Esophagus squamous epithelium (tissue), 5 donors: Measurements from ENCODE around the gene MGAT1. TPM values are rescaled to one million over a fixed set of nuclear protein-coding genes. Genes with fewer than 3 reads are reported as not detected.
"Not testable (repeated sequence)": the region's sequence is repeated elsewhere in the genome, so short reads cannot be mapped to it uniquely, and the experiment has no call there.

ENCODE experiments used
- DNase-seq: peaks from one replicate; lab custom pipeline; 2025; lab: John Stamatoyannopoulos, UW
- H3K27ac ChIP-seq, 4 donors: fragments of 200-600 bp; sonication (generic); one replicate each; pipeline ENCODE4 v1.5.1; 2016 to 2019; ENCODE audit warnings: mild to moderate bottlenecking in 1 of 4
- H3K27me3 ChIP-seq, 4 donors: fragments of 200-600 bp; sonication (generic); 1 replicate in 3 of 4; 2 replicates in 1 of 4; pipeline versions ENCODE4 v1.5.1 to v1.6.0; 2017 to 2021; ENCODE audit warnings: antibody characterized with exemption in 1 of 4
- H3K36me3 ChIP-seq, 3 donors: fragments of 200-600 bp; sonication (generic); one replicate each; pipeline ENCODE4 v1.5.1; 2016 to 2019
- H3K4me1 ChIP-seq, 3 donors: fragments of 200-600 bp; sonication (generic); one replicate each; pipeline ENCODE4 v1.5.1; 2017 to 2019
- H3K4me3 ChIP-seq, 4 donors: fragments of 200-600 bp; sonication (generic); 1 replicate in 3 of 4; 2 replicates in 1 of 4; pipeline ENCODE4 v1.5.1; 2016 to 2019; ENCODE audit warnings: mild to moderate bottlenecking in 2 of 4, moderate library complexity in 1 of 4
- H3K9me3 ChIP-seq, 3 donors: fragments of 200-600 bp; sonication (generic); one replicate each; pipeline ENCODE4 v1.5.1; 2016 to 2019
- CTCF ChIP-seq, 6 experiments: fragments of 450-650 bp in 4 of 6; fragments of 200-600 bp in 2 of 6; sonication (generic) in 2 of 6; IDR thresholded peaks; one replicate each; pipeline ENCODE4 v1.5.1; 2016 to 2019; ENCODE audit warnings: antibody characterized with exemption in 6 of 6, mild to moderate bottlenecking in 4 of 6, moderate library complexity in 4 of 6
- POLR2A ChIP-seq, 4 donors: fragments of 450-650 bp; IDR thresholded peaks; one replicate each; pipeline ENCODE4 v1.6.1; 2017; ENCODE audit warnings: antibody characterized with exemption in 4 of 4, mild to moderate bottlenecking in 4 of 4, moderate library complexity in 3 of 4
- WGBS, 2 donors: methylation state at CpG; one replicate each; pipeline ENCODE4 v1.1.5; 2018; 5-methylcytosine and 5-hydroxymethylcytosine counted together
- intact Hi-C: fragments of 100-400 bp; cut with DNase I; formaldehyde crosslinking; loops from one replicate; pipeline ENCODE4 v1.15.0; 2022
- total RNA-seq, 4 donors: library from RNA; depleted of rRNA; stranded (reverse); fragments of >200 nt; gene quantifications; one replicate each; pipeline ENCODE4 v1.1.0, GENCODE V29; 2016
- donor health status: DM: yes; HTN: yes; CAD: no.

The MGAT1 gene
- total RNA-seq, 4 donors from 2014 or later = 62.6 to 163 (median 111) TPM

- H3K4me1 ChIP-seq = peaks cover 33 to 72% (median 40%) of the 10 kb centered on the region in 3 donors
- peak; percentile 37 for DNase-seq
These were observed 27.9 kb upstream of the MGAT1 start for GRCh38 chr5:180830253-180831138.

GRCh38 chr5:180829726-180830125, 27.1 kb upstream of the MGAT1 start:
- DNase-seq = no peak
- no peak for TF ChIP-seq CTCF (IDR thresholded peaks at IDR 0.05)
- no peak for TF ChIP-seq POLR2A (IDR thresholded peaks at IDR 0.05)
- H3K4me3 ChIP-seq = peak overlapping the region in 3 of 4 donors; percentile 80 to 97 (median 83)
- intact Hi-C loops = no loop called here
- H3K27me3 ChIP-seq = no peaks in the 10 kb centered on the region
- peaks cover 0 to 18% (median 0%) of the 10 kb centered on the region in 3 donors for H3K36me3 ChIP-seq
- H3K4me1 ChIP-seq = peaks cover 41 to 80% (median 48%) of the 10 kb centered on the region in 3 donors
- 93 to 98% methylated on average over 5 of the region's 5 CpGs for WGBS, 2 donors
- peak overlapping the region; percentile 96 to 99 (median 98) for H3K27ac ChIP-seq
- H3K9me3 ChIP-seq = no peaks in the 10 kb centered on the region

More at GRCh38 chr5:180830253-180831138, 27.9 kb upstream of the MGAT1 start:
- intact Hi-C loops = no loop called here
- H3K36me3 ChIP-seq = peaks cover 0 to 26% (median 0%) of the 10 kb centered on the region in 3 donors
- H3K27me3 ChIP-seq = no peaks in the 10 kb centered on the region
- no peaks in the 10 kb centered on the region for H3K9me3 ChIP-seq
- H3K27ac ChIP-seq = peak overlapping the region; percentile 96 to 99 (median 98)
- peak overlapping the region; percentile 80 to 97 (median 87) for H3K4me3 ChIP-seq
- TF ChIP-seq CTCF (IDR thresholded peaks at IDR 0.05) (no peak), POLR2A (IDR thresholded peaks at IDR 0.05) (peak in 2 of 4 donors; percentile 43 to 47)
- 7 to 22% methylated on average over 13 to 22 of the region's 35 CpGs for WGBS, 2 donors

GRCh38 chr5:180828756-180829531, 26.3 kb upstream of the MGAT1 start:
- H3K27me3 ChIP-seq, intact Hi-C loops, H3K4me3 ChIP-seq, H3K9me3 ChIP-seq, DNase-seq: not testable (repeated sequence)
- Histone ChIP-seq H3K4me1 (peaks cover 41 to 80% (median 50%) of the 10 kb centered on the region in 3 donors), H3K36me3 (peaks cover 0 to 12% (median 0%) of the 10 kb centered on the region in 3 donors), H3K27ac (peak overlapping the region in 2 of 4 donors; percentile 96 to 99)
- 91 to 93% methylated on average over 13 of the region's 13 CpGs for WGBS, 2 donors

GRCh38 chr5:180827374-180827773, 24.8 kb upstream of the MGAT1 start:
- peak overlapping the region; percentile 59 to 84 (median 76) for H3K27ac ChIP-seq
- H3K36me3 ChIP-seq = peaks cover 0 to 12% (median 0%) of the 10 kb centered on the region in 3 donors
- 10 to 77% methylated on average over 1 to 4 of the region's 7 CpGs for WGBS, 2 donors
- H3K4me1 ChIP-seq = peaks cover 36 to 74% (median 42%) of the 10 kb centered on the region in 3 donors
- intact Hi-C loops, H3K27me3 ChIP-seq, DNase-seq, H3K4me3 ChIP-seq, H3K9me3 ChIP-seq: not testable (repeated sequence)
- TF ChIP-seq CTCF (IDR thresholded peaks at IDR 0.05) = peak in 2 of 6 experiments; percentile 15 to 18

GRCh38 chr5:180825768-180826525, 23.3 kb upstream of the MGAT1 start:
- Histone ChIP-seq H3K9me3 (no peaks in the 10 kb centered on the region), H3K27ac (peak overlapping the region; percentile 59 to 84 (median 76)), H3K36me3 (peaks cover 0 to 12% (median 0%) of the 10 kb centered on the region in 3 donors), H3K4me3 (no peak overlapping the region), H3K27me3 (no peaks in the 10 kb centered on the region), H3K4me1 (peaks cover 30 to 77% (median 40%) of the 10 kb centered on the region in 3 donors)
- intact Hi-C loops = no loop called here
- WGBS, 2 donors = 23 to 45% methylated on average over 3 of the region's 3 CpGs
- TF ChIP-seq CTCF (IDR thresholded peaks at IDR 0.05) (peak in 2 of 6 experiments; percentile 10 to 13), POLR2A (IDR thresholded peaks at IDR 0.05) (no peak)
- DNase-seq = no peak
